Keratinocyte (primary cell): ENCODE results near the gene PIP4K2A. TPM values are rescaled to one million over a fixed set of nuclear protein-coding genes. Genes with fewer than 3 reads are reported as not detected.

Experiments
- DNase-seq: peaks from one replicate; pipeline ENCODE4 v3.0.0-alpha.2; 2011; ENCODE audit warnings: low read depth, missing footprints, low spot score
- FAIRE-seq: peaks from 2 replicates; lab custom pipeline; 2011; peaks lifted over from hg19 to GRCh38; lab: Jason Lieb, UNC
- H2AFZ ChIP-seq: 2 replicates; pipeline ENCODE4 v1.6.0; 2012; ENCODE audit warnings: low read length, control low read depth, inconsistent platforms; ENCODE audit not compliant: control insufficient read depth
- H3K27ac ChIP-seq: 2 replicates; pipeline ENCODE4 v1.5.1; 2011; ENCODE audit warnings: low read length; ENCODE audit not compliant: control insufficient read depth, insufficient read depth
- H3K27me3 ChIP-seq: 3 replicates; pipeline ENCODE4 v1.6.0; 2011; ENCODE audit warnings: low read length; ENCODE audit not compliant: control insufficient read depth, insufficient read depth; ENCODE audit errors: extremely low read depth
- H3K36me3 ChIP-seq, 2 experiments: 2 replicates in 1 of 2; 3 replicates in 1 of 2; pipeline ENCODE4 v1.5.1; 2011; ENCODE audit warnings: low read length in 2 of 2, mild to moderate bottlenecking in 1 of 2; ENCODE audit not compliant: control insufficient read depth in 2 of 2, insufficient read depth in 2 of 2; ENCODE audit errors: extremely low read depth in 1 of 2
- H3K4me1 ChIP-seq: 3 replicates; pipeline ENCODE4 v1.5.1; 2011; ENCODE audit warnings: low read length; ENCODE audit not compliant: control insufficient read depth, insufficient read depth; ENCODE audit errors: extremely low read depth
- H3K4me2 ChIP-seq: 3 replicates; pipeline ENCODE4 v1.6.0; 2011; ENCODE audit warnings: low read depth, low read length; ENCODE audit not compliant: control insufficient read depth, insufficient read depth; ENCODE audit errors: extremely low read depth
- H3K4me3 ChIP-seq, 3 experiments: fragments of 200-600 bp in 1 of 3; sonication (generic) in 1 of 3; 2 replicates in 2 of 3; 3 replicates in 1 of 3; pipeline ENCODE4 v1.5.1; 2011 to 2016; ENCODE audit warnings: low read length in 3 of 3, mild to moderate bottlenecking in 3 of 3, control low read depth in 2 of 3, inconsistent platforms in 1 of 3, low read depth in 1 of 3, mixed read lengths in 1 of 3, mixed run types in 1 of 3, moderate library complexity in 1 of 3; ENCODE audit not compliant: control insufficient read depth in 2 of 3, insufficient read depth in 2 of 3; ENCODE audit errors: extremely low read depth in 1 of 3
- H3K79me2 ChIP-seq: 2 replicates; pipeline ENCODE4 v1.6.0; 2012; ENCODE audit warnings: low read length; ENCODE audit not compliant: control insufficient read depth, insufficient read depth
- H3K9ac ChIP-seq: 3 replicates; pipeline ENCODE4 v1.6.0; 2011; ENCODE audit warnings: low read length; ENCODE audit not compliant: control insufficient read depth, insufficient read depth; ENCODE audit errors: extremely low read depth
- H3K9me1 ChIP-seq: 3 replicates; pipeline ENCODE4 v1.6.0; 2011; ENCODE audit warnings: low read length; ENCODE audit not compliant: control insufficient read depth, insufficient read depth; ENCODE audit errors: extremely low read depth
- H3K9me3 ChIP-seq: 2 replicates; pipeline ENCODE4 v1.5.1; 2012; ENCODE audit warnings: low read depth, low read length; ENCODE audit not compliant: control insufficient read depth
- H4K20me1 ChIP-seq: 3 replicates; pipeline ENCODE4 v1.6.0; 2011; ENCODE audit warnings: low read length; ENCODE audit not compliant: control insufficient read depth, insufficient read depth; ENCODE audit errors: extremely low read depth
- CTCF ChIP-seq, 3 experiments: IDR thresholded peaks in 1 of 3; conservative IDR thresholded peaks in 1 of 3; optimal IDR thresholded peaks in 1 of 3; 2 replicates in 2 of 3; 3 replicates in 1 of 3; pipeline versions ENCODE3 to v1.5.1; 2011; ENCODE audit warnings: low read length in 3 of 3, mild to moderate bottlenecking in 3 of 3, moderate library complexity in 2 of 3, control low read depth in 1 of 3, inconsistent platforms in 1 of 3; ENCODE audit not compliant: insufficient read depth in 2 of 3; ENCODE audit errors: extremely low read depth in 1 of 3
- EZH2 ChIP-seq: IDR thresholded peaks from one replicate; pipeline ENCODE4 v1.6.1; 2012; ENCODE audit warnings: inconsistent platforms, mild to moderate bottlenecking, low read length, moderate library complexity
- dilution Hi-C: fragments of 300-500 bp; cut with MboI; formaldehyde crosslinking; loops from one replicate; pipeline ENCODE4 v1.7.0; 2020; ENCODE audit warnings: low sequenced_read_pairs; ENCODE audit not compliant: extremely low pct_ligation_motif_present
- polyA plus RNA-seq, 5 experiments: library from polyadenylated mRNA; depleted of rRNA in 3 of 5; stranded (reverse) in 3 of 5; stranded (forward) in 1 of 5; unstranded in 1 of 5; fragments of >200 nt; gene quantifications; 1 replicate in 1 of 5; 2 replicates in 3 of 5; 3 replicates in 1 of 5; pipeline versions ENCODE4 v1.2.1 to v1.2.3, GENCODE V29; 2011 to 2012; ENCODE audit warnings: missing spikeins in 2 of 5, low read depth in 1 of 5, low replicate concordance in 1 of 5

Gene PIP4K2A
- polyA plus RNA-seq, 1 donor (not counting 4 experiments of a cell fraction or from before 2014, with no cell fraction given) = 15.5 TPM

GRCh38 chr10:22606164-22606614 lies 108.2 kb downstream of the PIP4K2A start:
- Histone ChIP-seq H3K9ac (no peak overlapping the region), H3K36me3 (peaks cover 2 to 10% of the 10 kb centered on the region in 2 experiments), H3K4me1 (peaks cover 4% of the 10 kb centered on the region), H3K4me3 (no peak overlapping the region), H2AFZ (no peak overlapping the region), H3K9me1 (no peaks in the 10 kb centered on the region), H3K27ac (no peak overlapping the region), H3K4me2 (no peak overlapping the region), H3K9me3 (no peaks in the 10 kb centered on the region), H3K27me3 (no peaks in the 10 kb centered on the region), H4K20me1 (no peaks in the 10 kb centered on the region), H3K79me2 (no peaks in the 10 kb centered on the region)
- dilution Hi-C loops = no loop called here
- no peak for DNase-seq
- no peak for TF ChIP-seq CTCF (optimal IDR thresholded peaks at IDR 0.05 in 1 of 3, IDR thresholded peaks at IDR 0.05 in 1 of 3, conservative IDR thresholded peaks at IDR 0.05 in 1 of 3; ENCODE audit: extremely low read depth in 1 of 3, insufficient read depth in 2 of 3, low read length in 3 of 3)
- no peak for TF ChIP-seq EZH2
- no peak for FAIRE-seq

- Histone ChIP-seq H3K4me1 (peaks cover 4% of the 10 kb centered on the region), H3K4me2 (no peak overlapping the region), H3K9me1 (no peaks in the 10 kb centered on the region), H2AFZ (no peak overlapping the region), H3K27ac (no peak overlapping the region), H3K36me3 (peaks cover 0 to 10% of the 10 kb centered on the region in 2 experiments), H3K9me3 (no peaks in the 10 kb centered on the region), H3K79me2 (no peaks in the 10 kb centered on the region), H3K27me3 (no peaks in the 10 kb centered on the region), H4K20me1 (no peaks in the 10 kb centered on the region), H3K9ac (no peak overlapping the region), H3K4me3 (no peak overlapping the region)
- TF ChIP-seq CTCF (optimal IDR thresholded peaks at IDR 0.05 in 1 of 3, IDR thresholded peaks at IDR 0.05 in 1 of 3, conservative IDR thresholded peaks at IDR 0.05 in 1 of 3; ENCODE audit: extremely low read depth in 1 of 3, insufficient read depth in 2 of 3, low read length in 3 of 3) (no peak), EZH2 (no peak)
- dilution Hi-C loops = no loop called here
- no peak for DNase-seq
- FAIRE-seq = no peak
Measured at GRCh38 chr10:22605168-22605567, 109.2 kb downstream of the PIP4K2A start.
